Ascending aorta (tissue), 2 donors: ENCODE data around the gene DRG2. TPM values are rescaled to one million over a fixed set of nuclear protein-coding genes. Genes with fewer than 3 reads are reported as not detected.

ENCODE experiments used
- DNase-seq, 2 donors: peaks; one replicate each; pipeline ENCODE4 v3.0.0-alpha.2; 2019; ENCODE audit warnings: low spot score in 2 of 2
- H3K27ac ChIP-seq, 2 donors: fragments of 200-600 bp; sonication (generic); one replicate each; pipeline ENCODE4 v1.5.1; 2016 to 2017; ENCODE audit warnings: mild to moderate bottlenecking in 1 of 2
- H3K27me3 ChIP-seq: fragments of 200-600 bp; sonication (generic); one replicate; pipeline ENCODE4 v1.5.1; 2017
- H3K36me3 ChIP-seq, 2 donors: fragments of 200-600 bp; sonication (generic); one replicate each; pipeline ENCODE4 v1.5.1; 2016
- H3K4me1 ChIP-seq, 2 donors: fragments of 200-600 bp; sonication (generic); one replicate each; pipeline ENCODE4 v1.5.1; 2016 to 2017; ENCODE audit warnings: mild to moderate bottlenecking in 1 of 2
- H3K4me3 ChIP-seq, 2 donors: fragments of 200-600 bp; sonication (generic); one replicate each; pipeline ENCODE4 v1.5.1; 2016 to 2017; ENCODE audit warnings: mild to moderate bottlenecking in 1 of 2
- H3K9me3 ChIP-seq, 2 donors: fragments of 200-600 bp; sonication (generic); one replicate each; pipeline ENCODE4 v1.5.1; 2016
- intact Hi-C: fragments of 100-400 bp; cut with DNase I; formaldehyde crosslinking; loops from one replicate; pipeline ENCODE4 v1.15.1; 2023
- total RNA-seq: library from RNA; depleted of rRNA; stranded (reverse); fragments of >200 nt; gene quantifications from one replicate; pipeline ENCODE4 v1.1.0, GENCODE V29; 2016
- TF ChIP-seq, protein P1 (sequence below), 3 experiments: fragments of 200-600 bp in 2 of 3; fragments of 450-650 bp in 1 of 3; sonication (generic) in 2 of 3; IDR thresholded peaks; one replicate each; pipeline ENCODE4 v1.5.1; 2016 to 2019; ENCODE audit warnings: antibody characterized with exemption in 3 of 3, mild to moderate bottlenecking in 1 of 3, moderate library complexity in 1 of 3

DRG2 gene
- total RNA-seq, 1 donor from 2014 or later = 118 TPM

DNA sequence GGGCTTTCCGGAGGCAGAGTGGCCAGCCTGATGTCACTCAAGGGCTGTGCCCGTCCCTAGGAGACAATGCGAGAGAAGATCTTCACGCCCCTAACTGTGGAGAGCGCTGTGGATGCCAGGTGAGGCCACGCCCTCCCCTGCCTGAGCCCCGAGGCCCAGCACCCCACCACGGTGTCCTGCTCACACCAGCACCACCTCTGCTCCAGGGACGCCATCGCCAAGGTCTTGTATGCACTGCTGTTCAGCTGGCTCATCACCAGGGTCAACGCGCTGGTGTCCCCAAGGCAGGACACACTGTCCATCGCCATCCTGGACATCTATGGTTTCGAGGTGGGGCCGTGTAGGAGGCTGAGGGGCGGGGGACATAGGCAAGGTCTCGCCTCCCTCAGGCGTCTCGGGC, 48.6 kb downstream of the DRG2 start:
- no peaks in the 10 kb centered on the region for H3K27me3 ChIP-seq
- intact Hi-C loops = no loop called here
- peaks cover 0 to 2% of the 10 kb centered on the region in 2 donors for H3K4me1 ChIP-seq
- no peak overlapping the region for H3K4me3 ChIP-seq
- H3K9me3 ChIP-seq = no peaks in the 10 kb centered on the region
- DNase-seq = no peak
- TF ChIP-seq, protein P1, sequence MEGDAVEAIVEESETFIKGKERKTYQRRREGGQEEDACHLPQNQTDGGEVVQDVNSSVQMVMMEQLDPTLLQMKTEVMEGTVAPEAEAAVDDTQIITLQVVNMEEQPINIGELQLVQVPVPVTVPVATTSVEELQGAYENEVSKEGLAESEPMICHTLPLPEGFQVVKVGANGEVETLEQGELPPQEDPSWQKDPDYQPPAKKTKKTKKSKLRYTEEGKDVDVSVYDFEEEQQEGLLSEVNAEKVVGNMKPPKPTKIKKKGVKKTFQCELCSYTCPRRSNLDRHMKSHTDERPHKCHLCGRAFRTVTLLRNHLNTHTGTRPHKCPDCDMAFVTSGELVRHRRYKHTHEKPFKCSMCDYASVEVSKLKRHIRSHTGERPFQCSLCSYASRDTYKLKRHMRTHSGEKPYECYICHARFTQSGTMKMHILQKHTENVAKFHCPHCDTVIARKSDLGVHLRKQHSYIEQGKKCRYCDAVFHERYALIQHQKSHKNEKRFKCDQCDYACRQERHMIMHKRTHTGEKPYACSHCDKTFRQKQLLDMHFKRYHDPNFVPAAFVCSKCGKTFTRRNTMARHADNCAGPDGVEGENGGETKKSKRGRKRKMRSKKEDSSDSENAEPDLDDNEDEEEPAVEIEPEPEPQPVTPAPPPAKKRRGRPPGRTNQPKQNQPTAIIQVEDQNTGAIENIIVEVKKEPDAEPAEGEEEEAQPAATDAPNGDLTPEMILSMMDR (IDR thresholded peaks at IDR 0.05) = no peak
- H3K27ac ChIP-seq = no peak overlapping the region
- H3K36me3 ChIP-seq = no peaks in the 10 kb centered on the region

DNA sequence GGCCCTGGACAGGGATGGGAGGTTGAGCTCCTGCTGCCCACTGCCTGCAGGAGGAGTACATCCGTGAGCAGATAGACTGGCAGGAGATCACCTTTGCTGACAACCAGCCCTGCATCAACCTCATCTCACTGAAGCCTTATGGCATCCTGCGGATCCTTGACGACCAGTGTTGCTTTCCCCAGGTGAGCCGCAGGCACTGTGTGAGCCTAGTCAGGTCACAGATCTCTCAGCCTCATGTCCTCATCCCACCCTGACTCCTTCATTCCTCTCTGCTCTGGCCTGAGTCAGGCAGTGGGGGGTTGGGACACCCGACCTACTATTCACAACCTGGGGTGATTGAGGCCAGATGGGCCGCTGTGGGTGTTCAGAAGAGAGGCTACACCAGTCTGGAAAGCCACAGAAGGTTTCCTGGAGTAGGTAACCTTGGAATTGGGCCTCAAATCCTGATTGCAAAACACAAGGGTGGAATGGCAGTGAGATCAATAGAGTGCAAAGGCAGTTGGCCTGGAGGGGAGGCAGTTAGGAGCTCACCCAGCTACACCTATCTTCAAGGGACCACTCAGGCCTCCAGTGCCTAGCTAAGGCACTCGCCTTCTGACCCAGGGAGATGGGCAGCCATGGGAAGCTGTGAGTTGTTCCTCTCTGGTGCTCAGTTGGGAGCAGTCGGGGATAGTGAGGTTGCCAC, 50.5 kb downstream of the DRG2 start:
- intact Hi-C loops = no loop called here
- no peaks in the 10 kb centered on the region for H3K9me3 ChIP-seq
- H3K4me3 ChIP-seq = no peak overlapping the region
- H3K27ac ChIP-seq = no peak overlapping the region
- H3K27me3 ChIP-seq = no peaks in the 10 kb centered on the region
- no peak for DNase-seq
- no peaks in the 10 kb centered on the region for H3K36me3 ChIP-seq
- H3K4me1 ChIP-seq = peaks cover 0 to 2% of the 10 kb centered on the region in 2 donors
- TF ChIP-seq, protein P1 (IDR thresholded peaks at IDR 0.05) = no peak

DNA sequence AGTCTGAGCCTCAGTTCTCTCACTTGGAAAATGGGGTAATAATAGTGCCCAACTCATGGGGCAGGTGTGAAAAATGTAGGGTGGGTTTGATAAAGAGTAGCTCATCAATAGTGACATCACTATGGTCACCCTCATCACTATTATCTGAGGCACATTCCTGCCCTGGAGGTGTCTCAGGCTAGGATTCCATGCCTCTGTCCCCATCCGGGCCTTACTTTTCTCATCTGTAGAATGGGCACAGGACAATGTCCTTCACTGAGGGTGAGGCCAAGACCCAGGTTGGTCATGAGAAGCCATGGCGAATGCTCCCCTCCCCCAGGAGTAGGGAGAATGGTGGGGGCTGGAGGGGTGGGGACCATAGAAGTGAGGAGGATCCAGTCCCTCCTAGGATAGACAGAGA, 51.3 kb downstream of the DRG2 start:
- Histone ChIP-seq H3K27me3 (no peaks in the 10 kb centered on the region), H3K27ac (no peak overlapping the region), H3K36me3 (no peaks in the 10 kb centered on the region), H3K9me3 (no peaks in the 10 kb centered on the region), H3K4me1 (peaks cover 0 to 2% of the 10 kb centered on the region in 2 donors), H3K4me3 (no peak overlapping the region)
- intact Hi-C loops = no loop called here
- no peak for DNase-seq
- TF ChIP-seq, protein P1 (IDR thresholded peaks at IDR 0.05) = no peak

DNA sequence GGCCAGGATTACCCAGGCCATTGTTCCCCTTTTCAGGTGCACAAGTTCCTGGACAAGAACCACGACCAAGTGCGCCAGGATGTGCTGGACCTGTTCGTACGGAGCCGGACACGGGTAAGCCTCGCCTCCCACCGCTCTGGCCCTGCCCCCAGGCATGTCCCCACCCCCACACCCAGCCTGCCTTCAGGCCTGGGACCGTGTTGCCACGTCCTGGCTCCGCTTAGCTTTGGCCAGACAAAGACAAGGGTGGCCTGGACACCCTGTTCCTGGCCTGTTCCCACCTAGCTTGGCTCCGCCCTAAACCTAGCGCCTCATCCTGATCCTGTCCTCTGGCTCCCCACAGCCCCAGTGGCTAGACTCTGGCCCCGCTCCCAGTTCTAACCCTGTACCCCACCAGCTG, 51.8 kb downstream of the DRG2 start:
- TF ChIP-seq, protein P1 (IDR thresholded peaks at IDR 0.05) = no peak
- Histone ChIP-seq H3K27me3 (no peaks in the 10 kb centered on the region), H3K4me1 (peaks cover 0 to 2% of the 10 kb centered on the region in 2 donors), H3K36me3 (no peaks in the 10 kb centered on the region), H3K9me3 (no peaks in the 10 kb centered on the region), H3K27ac (no peak overlapping the region), H3K4me3 (no peak overlapping the region)
- no peak for DNase-seq
- intact Hi-C loops = no loop called here

DNA sequence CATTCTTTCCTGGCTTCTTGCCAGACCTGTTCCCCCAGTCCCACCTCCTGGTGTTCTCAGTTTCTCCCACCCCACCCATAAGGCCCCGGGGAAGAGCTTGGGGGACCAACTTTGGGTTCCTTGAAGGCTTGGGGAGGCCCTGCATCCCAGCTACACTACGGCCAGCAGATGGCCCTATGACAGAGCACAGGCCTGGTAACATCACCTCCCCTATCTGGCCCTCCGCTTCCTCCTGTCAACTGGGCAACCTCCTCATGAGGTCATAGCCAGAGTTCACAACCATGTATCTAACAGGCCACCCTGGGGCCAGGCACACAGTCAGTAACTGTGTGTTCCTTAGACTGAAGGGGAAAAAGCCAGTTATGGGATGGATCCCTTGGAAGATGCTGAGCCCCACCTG, 52.2 kb downstream of the DRG2 start:
- Histone ChIP-seq H3K4me1 (peaks cover 0 to 2% of the 10 kb centered on the region in 2 donors), H3K36me3 (no peaks in the 10 kb centered on the region), H3K9me3 (no peaks in the 10 kb centered on the region), H3K27ac (no peak overlapping the region), H3K4me3 (no peak overlapping the region), H3K27me3 (no peaks in the 10 kb centered on the region)
- no peak for DNase-seq
- intact Hi-C loops = loop anchor here (2.0 kb wide), 1 partner anchor 43 kb away; the partner anchor contains the start of gene ALKBH5
- TF ChIP-seq, protein P1 (IDR thresholded peaks at IDR 0.05) = no peak
